ENCODE measurements around the gene RTKN2.
"Not testable (repeated sequence)": the region's sequence is repeated elsewhere in the genome, so short reads cannot be mapped to it uniquely, and the experiment has no call there.

Gene RTKN2

DNA sequence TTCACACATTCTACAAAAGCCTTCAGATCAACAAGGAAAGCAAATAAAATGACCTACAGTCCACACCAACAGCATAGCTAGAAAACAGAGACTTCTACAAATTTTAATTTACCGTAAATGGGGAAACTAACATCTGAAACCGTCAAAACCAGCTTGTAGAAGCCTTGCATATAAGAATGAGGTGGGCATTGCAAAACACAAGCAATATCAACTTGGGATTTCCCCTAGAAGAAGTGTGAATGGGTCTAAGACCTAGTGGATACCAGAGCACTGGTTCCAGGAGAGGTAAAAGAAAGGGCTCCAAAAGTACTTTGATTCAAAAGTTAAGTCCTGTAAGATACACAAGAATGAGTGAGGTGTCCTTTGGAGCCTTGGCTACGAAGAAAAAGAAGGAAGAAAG, 18.7 kb downstream of the RTKN2 start:
- DNase-seq (ENCODE audit: low read depth in 2 of 2) = no peak
- H3K4me3 ChIP-seq (replicated peaks in 1 of 2; ENCODE audit: low read depth in 2 of 2, low read length in 2 of 2) = no peak overlapping the region
- TF ChIP-seq, protein P1, sequence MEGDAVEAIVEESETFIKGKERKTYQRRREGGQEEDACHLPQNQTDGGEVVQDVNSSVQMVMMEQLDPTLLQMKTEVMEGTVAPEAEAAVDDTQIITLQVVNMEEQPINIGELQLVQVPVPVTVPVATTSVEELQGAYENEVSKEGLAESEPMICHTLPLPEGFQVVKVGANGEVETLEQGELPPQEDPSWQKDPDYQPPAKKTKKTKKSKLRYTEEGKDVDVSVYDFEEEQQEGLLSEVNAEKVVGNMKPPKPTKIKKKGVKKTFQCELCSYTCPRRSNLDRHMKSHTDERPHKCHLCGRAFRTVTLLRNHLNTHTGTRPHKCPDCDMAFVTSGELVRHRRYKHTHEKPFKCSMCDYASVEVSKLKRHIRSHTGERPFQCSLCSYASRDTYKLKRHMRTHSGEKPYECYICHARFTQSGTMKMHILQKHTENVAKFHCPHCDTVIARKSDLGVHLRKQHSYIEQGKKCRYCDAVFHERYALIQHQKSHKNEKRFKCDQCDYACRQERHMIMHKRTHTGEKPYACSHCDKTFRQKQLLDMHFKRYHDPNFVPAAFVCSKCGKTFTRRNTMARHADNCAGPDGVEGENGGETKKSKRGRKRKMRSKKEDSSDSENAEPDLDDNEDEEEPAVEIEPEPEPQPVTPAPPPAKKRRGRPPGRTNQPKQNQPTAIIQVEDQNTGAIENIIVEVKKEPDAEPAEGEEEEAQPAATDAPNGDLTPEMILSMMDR (IDR thresholded peaks at IDR 0.05; ENCODE audit: low read depth, low read length) = no peak

DNA sequence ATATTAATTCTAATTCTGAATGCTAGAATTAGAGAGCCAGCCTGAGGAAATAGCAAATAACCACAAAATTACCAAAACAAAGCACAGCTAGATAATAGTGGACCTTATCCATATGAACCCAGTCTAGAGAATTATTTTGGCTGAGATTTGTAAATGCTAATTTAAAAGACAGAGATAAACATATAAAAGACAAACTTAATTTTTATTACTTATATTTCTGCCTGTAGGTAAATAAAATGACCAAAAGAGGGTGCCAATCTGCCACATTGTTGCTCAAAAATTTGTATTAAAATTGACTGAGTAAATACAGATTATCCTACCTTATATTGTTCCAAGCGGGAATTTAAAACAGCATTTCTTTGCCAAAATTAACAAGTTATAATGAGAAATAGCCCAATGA, 20.2 kb downstream of the RTKN2 start:
- peak; percentile 55 to 59 for DNase-seq (ENCODE audit: low read depth in 2 of 2)
- H3K4me3 ChIP-seq (replicated peaks in 1 of 2; ENCODE audit: low read depth in 2 of 2, low read length in 2 of 2) = no peak overlapping the region
- TF ChIP-seq, protein P1 (IDR thresholded peaks at IDR 0.05; ENCODE audit: low read depth, low read length) = peak; percentile 27

DNA sequence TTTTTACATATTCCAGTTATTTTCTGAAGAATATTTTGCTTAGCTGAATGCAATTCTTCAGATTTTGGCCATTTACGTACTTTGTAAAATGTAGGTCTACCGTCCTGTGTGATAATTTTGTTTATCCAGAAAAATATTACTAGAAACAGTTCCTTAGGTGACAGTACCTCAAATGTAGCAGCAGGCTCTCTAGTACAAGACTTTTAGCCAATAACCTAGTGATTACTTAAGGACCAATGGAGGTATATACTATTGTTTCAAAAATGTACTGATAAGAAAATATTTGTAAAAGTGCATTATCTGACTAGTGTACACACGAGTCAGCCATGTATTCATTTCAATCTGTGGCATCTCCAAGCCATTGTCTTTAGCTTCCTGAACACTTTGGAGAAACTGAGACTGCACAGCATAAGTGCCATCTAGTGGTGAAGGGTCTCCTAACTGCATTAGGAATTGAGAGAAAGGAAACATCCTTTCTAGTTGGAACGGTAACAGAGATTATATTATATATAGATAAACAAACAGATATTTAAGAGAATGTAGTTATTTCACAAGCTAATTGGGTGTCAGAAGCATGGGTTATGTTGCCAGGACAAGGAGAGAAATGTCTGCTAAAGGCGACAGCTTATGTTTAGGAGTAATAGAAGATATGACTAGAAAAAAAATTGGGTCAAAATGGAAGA, 23.7 kb downstream of the RTKN2 start:
- peak overlapping the region in 1 of 2 donors; percentile 62 for H3K4me3 ChIP-seq (replicated peaks in 1 of 2; ENCODE audit: low read depth in 2 of 2, low read length in 2 of 2)
- peak; percentile 87 to 92 for DNase-seq (ENCODE audit: low read depth in 2 of 2)
- TF ChIP-seq, protein P1 (IDR thresholded peaks at IDR 0.05; ENCODE audit: low read depth, low read length) = peak; percentile 85

DNA sequence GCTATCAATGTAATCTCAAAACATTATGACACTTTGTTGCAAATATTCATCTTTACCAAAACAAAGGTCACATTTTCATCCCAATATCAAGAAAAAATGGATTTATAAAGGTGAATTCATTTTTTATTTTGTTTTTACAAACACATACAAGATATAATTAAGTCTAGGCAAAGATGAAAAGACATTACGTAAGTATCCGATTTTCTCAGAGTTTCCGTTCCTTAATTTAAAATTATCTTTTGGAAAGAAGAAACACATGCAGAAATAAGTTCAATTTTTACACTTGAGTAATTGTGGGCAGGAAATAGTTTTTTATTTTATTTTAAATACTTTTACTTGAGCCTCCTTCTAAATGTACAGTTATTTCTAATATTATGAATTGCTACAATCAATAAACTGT, 24.6 kb downstream of the RTKN2 start:
- TF ChIP-seq, protein P1 (IDR thresholded peaks at IDR 0.05; ENCODE audit: low read depth, low read length) = no peak
- DNase-seq (ENCODE audit: low read depth in 2 of 2) = peak in 1 of 2 donors; percentile 22
- H3K4me3 ChIP-seq (replicated peaks in 1 of 2; ENCODE audit: low read depth in 2 of 2, low read length in 2 of 2) = peak overlapping the region in 1 of 2 donors; percentile 62

DNA sequence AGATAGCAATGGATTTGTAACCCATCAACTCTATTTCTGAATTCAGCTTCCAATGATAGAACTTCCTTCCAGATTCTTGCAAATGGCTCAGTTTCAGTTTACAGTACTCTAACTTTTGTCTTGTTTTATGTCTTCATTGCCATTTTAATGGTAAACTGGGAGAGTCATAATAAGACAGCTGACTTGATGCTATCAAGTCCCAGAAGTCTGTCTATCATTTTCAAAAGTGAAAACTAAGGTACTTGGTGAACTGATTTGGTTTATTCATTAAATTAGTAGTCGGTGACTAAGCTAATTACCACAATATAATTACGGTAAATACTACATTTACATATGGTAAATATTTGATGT, 25.0 kb downstream of the RTKN2 start:
- TF ChIP-seq, protein P1 (IDR thresholded peaks at IDR 0.05; ENCODE audit: low read depth, low read length) = no peak
- H3K4me3 ChIP-seq (replicated peaks in 1 of 2; ENCODE audit: low read depth in 2 of 2, low read length in 2 of 2) = peak overlapping the region; percentile 11 to 62

DNA sequence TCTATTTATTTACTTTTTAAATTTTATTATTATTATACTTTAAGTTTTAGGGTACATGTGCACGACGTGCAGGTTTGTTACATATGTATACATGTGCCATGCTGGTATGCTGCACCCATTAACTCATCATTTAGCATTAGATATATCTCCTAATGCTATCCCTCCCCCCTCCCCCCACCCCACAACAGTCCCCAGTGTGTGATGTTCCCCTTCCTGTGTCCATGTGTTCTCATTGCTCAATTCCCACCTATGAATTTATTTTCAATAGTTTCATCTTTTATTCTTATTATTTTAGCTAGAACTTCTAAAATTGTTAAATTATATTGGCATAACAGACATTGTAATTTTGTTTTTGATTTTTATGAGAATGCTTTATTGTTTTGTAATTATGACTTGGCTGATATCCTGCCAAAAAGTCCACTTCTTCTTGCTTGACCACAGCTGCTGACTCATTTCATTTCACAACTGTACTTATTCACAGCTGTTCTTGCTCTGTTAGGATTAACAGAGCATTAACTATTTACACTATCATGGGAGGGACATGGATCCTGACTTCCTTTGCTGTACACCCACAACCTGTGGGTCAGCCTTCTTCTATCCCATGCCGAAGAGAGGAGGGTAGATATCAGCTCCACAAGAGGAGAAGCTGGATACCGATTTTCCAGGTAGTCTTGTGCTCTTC, 25.5 kb downstream of the RTKN2 start:
- peak overlapping the region; percentile 11 to 62 for H3K4me3 ChIP-seq (replicated peaks in 1 of 2; ENCODE audit: low read depth in 2 of 2, low read length in 2 of 2)
- peak; percentile 94 to 98 for DNase-seq (ENCODE audit: low read depth in 2 of 2)

More for the DNA sequence above, 25.0 kb downstream of the RTKN2 start:
- no peak for DNase-seq (ENCODE audit: low read depth in 2 of 2)

DNA sequence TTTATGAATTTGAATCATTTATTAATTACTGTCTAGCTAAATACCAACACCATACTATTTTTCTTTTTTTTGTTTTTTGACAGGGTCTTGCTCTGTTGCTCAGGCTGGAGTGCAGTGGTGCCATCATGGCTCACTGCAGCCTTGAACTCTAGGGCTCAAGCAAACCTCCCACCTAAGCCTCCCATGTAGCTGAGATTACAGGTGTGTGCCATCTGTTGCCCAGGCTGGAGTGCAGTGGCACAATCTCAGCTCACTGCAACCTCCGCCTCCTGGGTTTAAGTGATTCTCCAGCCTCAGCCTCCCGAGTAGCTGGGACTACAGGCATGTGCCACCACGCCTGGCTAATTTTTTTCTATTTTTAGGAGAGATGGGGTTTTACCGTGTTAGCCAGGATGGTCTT, 27.1 kb downstream of the RTKN2 start:
- not testable (repeated sequence) for H3K4me3 ChIP-seq (replicated peaks in 1 of 2; ENCODE audit: low read depth in 2 of 2, low read length in 2 of 2); DNase-seq (ENCODE audit: low read depth in 2 of 2)

DNA sequence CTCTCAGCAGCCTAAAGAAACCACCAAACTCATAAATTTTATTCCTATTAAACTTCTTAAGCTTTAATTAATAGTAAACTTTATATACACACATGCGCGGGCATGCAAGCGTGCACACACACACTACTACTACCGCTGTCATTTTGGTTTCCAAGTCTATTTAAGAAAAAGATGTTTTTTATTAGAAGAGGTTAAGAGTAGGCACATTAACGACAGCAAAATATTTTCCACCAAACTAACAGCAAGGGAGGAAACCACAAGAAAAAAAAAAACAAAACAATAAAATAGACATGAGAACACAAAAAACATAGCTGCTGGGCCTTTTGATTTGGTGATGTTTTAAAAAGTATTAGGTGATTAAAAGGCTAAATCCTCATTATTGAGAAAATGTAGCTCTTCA, 28.6 kb downstream of the RTKN2 start:
- TF ChIP-seq, protein P1 (IDR thresholded peaks at IDR 0.05; ENCODE audit: low read depth, low read length) = no peak
- peak; percentile 39 to 42 for DNase-seq (ENCODE audit: low read depth in 2 of 2)
- no peak overlapping the region for H3K4me3 ChIP-seq (replicated peaks in 1 of 2; ENCODE audit: low read depth in 2 of 2, low read length in 2 of 2)
